Upper lobe of right lung (tissue), 1 donor: ENCODE measurements around the gene RFX1. TPM values are rescaled to one million over a fixed set of nuclear protein-coding genes. Genes with fewer than 3 reads are reported as not detected.
A peak's percentile ranks its signal among the peaks of the same experiment; 100 is the strongest.
"Not testable (repeated sequence)": the region's sequence is repeated elsewhere in the genome, so short reads cannot be mapped to it uniquely, and the experiment has no call there.

Experiments used
- ATAC-seq: fragments of 200-7000 bp; cut with Tn5 transposase; one replicate; pipeline ENCODE4 v1.9.1; 2020; ENCODE audit warnings: mild to moderate bottlenecking, moderate library complexity
- DNase-seq: peaks from one replicate; pipeline ENCODE4 v3.0.0-alpha.2; 2020
- H3K27ac ChIP-seq: fragments of 200-600 bp; one replicate; pipeline ENCODE4 v1.8.0; 2022
- H3K27me3 ChIP-seq: fragments of 200-600 bp; one replicate; pipeline ENCODE4 v1.8.0; 2022; ENCODE audit warnings: mild to moderate bottlenecking
- H3K36me3 ChIP-seq: fragments of 200-600 bp; one replicate; pipeline ENCODE4 v1.8.0; 2022
- H3K4me1 ChIP-seq: fragments of 200-600 bp; one replicate; pipeline ENCODE4 v1.8.0; 2022
- H3K4me3 ChIP-seq: fragments of 200-600 bp; one replicate; pipeline ENCODE4 v1.8.0; 2022; ENCODE audit warnings: mild to moderate bottlenecking
- H3K9me3 ChIP-seq: fragments of 200-600 bp; one replicate; pipeline ENCODE4 v1.8.0; 2022
- CTCF ChIP-seq: fragments of 200-600 bp; IDR thresholded peaks from one replicate; pipeline ENCODE4 v1.8.0; 2022; ENCODE audit warnings: antibody characterized with exemption
- intact Hi-C: fragments of 100-400 bp; cut with DNase I; formaldehyde crosslinking; loops from one replicate; pipeline ENCODE4 v1.11.0; 2022
- total RNA-seq: library from RNA; stranded (reverse); fragmentation: NEBNext Ultra II Directional; extraction: Animal tissue kit (Norgen Biotek cat#: 25700); gene quantifications from one replicate; pipeline ENCODE4 v1.2.1, GENCODE V29; 2021
- donor health status: DM: no; HTN: yes; CAD: no; lungs with severe emphysema.

RFX1 gene
- total RNA-seq, 1 donor from 2014 or later: 17.8 TPM

- intact Hi-C loops: no loop called here
- Histone ChIP-seq H3K9me3 (no peaks in the 10 kb centered on the region), H3K4me1 (peaks cover 3% of the 10 kb centered on the region), H3K36me3 (peaks cover 16% of the 10 kb centered on the region), H3K27me3 (no peaks in the 10 kb centered on the region), H3K27ac (no peak overlapping the region), H3K4me3 (no peak overlapping the region)
- ATAC-seq: no peak
- no peak for DNase-seq
- no peak for TF ChIP-seq CTCF
These were observed 76.2 kb downstream of the RFX1 start for GRCh38 chr19:13929956-13930355.

GRCh38 chr19:13929340-13929739, 76.8 kb downstream of the RFX1 start:
- H3K27me3 ChIP-seq: no peaks in the 10 kb centered on the region
- no peak overlapping the region for H3K4me3 ChIP-seq
- no peaks in the 10 kb centered on the region for H3K9me3 ChIP-seq
- no peak overlapping the region for H3K27ac ChIP-seq
- DNase-seq (no peak), ATAC-seq (no peak)
- intact Hi-C loops: no loop called here
- peaks cover 22% of the 10 kb centered on the region for H3K36me3 ChIP-seq
- TF ChIP-seq CTCF: no peak
- H3K4me1 ChIP-seq: peaks cover 3% of the 10 kb centered on the region

GRCh38 chr19:13926715-13927114, 79.4 kb downstream of the RFX1 start:
- H3K9me3 ChIP-seq: no peaks in the 10 kb centered on the region
- DNase-seq (no peak), ATAC-seq (peak; percentile 59)
- H3K27ac ChIP-seq: peak overlapping the region; percentile 55
- intact Hi-C loops: no loop called here
- no peak overlapping the region for H3K4me3 ChIP-seq
- H3K36me3 ChIP-seq: peaks cover 45% of the 10 kb centered on the region
- H3K4me1 ChIP-seq: peaks cover 3% of the 10 kb centered on the region
- no peak for TF ChIP-seq CTCF
- no peaks in the 10 kb centered on the region for H3K27me3 ChIP-seq

GRCh38 chr19:13926010-13926409, 80.1 kb downstream of the RFX1 start:
- Histone ChIP-seq H3K9me3 (no peaks in the 10 kb centered on the region), H3K36me3 (peaks cover 52% of the 10 kb centered on the region), H3K4me3 (no peak overlapping the region), H3K4me1 (peaks cover 3% of the 10 kb centered on the region), H3K27me3 (no peaks in the 10 kb centered on the region), H3K27ac (peak overlapping the region; percentile 55)
- DNase-seq (no peak), ATAC-seq (no peak)
- TF ChIP-seq CTCF: no peak
- intact Hi-C loops: no loop called here

- Histone ChIP-seq H3K4me3 (no peak overlapping the region), H3K27ac (no peak overlapping the region), H3K4me1 (peaks cover 3% of the 10 kb centered on the region), H3K9me3 (no peaks in the 10 kb centered on the region), H3K27me3 (no peaks in the 10 kb centered on the region), H3K36me3 (peaks cover 67% of the 10 kb centered on the region)
- intact Hi-C loops: no loop called here
- DNase-seq (no peak), ATAC-seq (no peak)
- TF ChIP-seq CTCF: no peak
These were observed 82.7 kb downstream of the RFX1 start for GRCh38 chr19:13923194-13923987.

- H3K27me3 ChIP-seq, ATAC-seq, DNase-seq, H3K4me3 ChIP-seq, H3K27ac ChIP-seq, intact Hi-C loops, H3K9me3 ChIP-seq, H3K4me1 ChIP-seq: not testable (repeated sequence)
- peaks cover 66% of the 10 kb centered on the region for H3K36me3 ChIP-seq
These were observed 84.0 kb downstream of the RFX1 start for GRCh38 chr19:13922118-13922517.
